Activated CD4-positive, alpha-beta memory T cell treated with anti-CD3 and anti-CD28 coated beads for 36 hours (primary cell): ENCODE data around the gene TEAD4. TPM values are rescaled to one million over a fixed set of nuclear protein-coding genes. Genes with fewer than 3 reads are reported as not detected.

Experiments used
- CTCF ChIA-PET: fragments of 350-600 bp; sonication (Branson Sonifier 250); formaldehyde crosslinking; loops from one replicate; lab custom pipeline; 2021; ENCODE audit warnings: antibody characterized with exemption, inconsistent platforms; lab: Charles Lee
- POLR2A ChIA-PET: fragments of 350-600 bp; sonication (Branson Sonifier 250); formaldehyde crosslinking; loops from one replicate; lab custom pipeline; 2021; ENCODE audit warnings: antibody characterized with exemption; lab: Charles Lee
- DNase-seq: peaks from one replicate; pipeline ENCODE4 v3.0.0-alpha.2; 2020
- H3K27ac Mint-ChIP-seq: one replicate; pipeline ENCODE4 v1.8.0; 2021; ENCODE audit warnings: mixed read lengths
- H3K27me3 Mint-ChIP-seq: one replicate; pipeline ENCODE4 v1.8.0; 2021; ENCODE audit warnings: mixed read lengths
- H3K36me3 Mint-ChIP-seq: one replicate; pipeline ENCODE4 v1.8.0; 2021; ENCODE audit warnings: mixed read lengths
- H3K4me1 Mint-ChIP-seq: one replicate; pipeline ENCODE4 v1.8.0; 2021; ENCODE audit warnings: low read depth, mixed read lengths
- H3K4me3 Mint-ChIP-seq: one replicate; pipeline ENCODE4 v1.8.0; 2021; ENCODE audit warnings: mild to moderate bottlenecking, mixed read lengths
- H3K9me3 Mint-ChIP-seq: one replicate; pipeline ENCODE4 v1.8.0; 2021; ENCODE audit warnings: mixed read lengths
- intact Hi-C: fragments of 100-400 bp; cut with micrococcal nuclease; formaldehyde crosslinking; loops from one replicate; pipeline ENCODE4 v1.15.1; 2023
- total RNA-seq, 2 experiments: library from RNA; stranded (reverse); gene quantifications; one replicate each; pipeline ENCODE4 v1.2.3, GENCODE V29; 2021

The TEAD4 gene
- total RNA-seq, result 1 to 10 TPM; 3.2 to 3.8 TPM

DNA sequence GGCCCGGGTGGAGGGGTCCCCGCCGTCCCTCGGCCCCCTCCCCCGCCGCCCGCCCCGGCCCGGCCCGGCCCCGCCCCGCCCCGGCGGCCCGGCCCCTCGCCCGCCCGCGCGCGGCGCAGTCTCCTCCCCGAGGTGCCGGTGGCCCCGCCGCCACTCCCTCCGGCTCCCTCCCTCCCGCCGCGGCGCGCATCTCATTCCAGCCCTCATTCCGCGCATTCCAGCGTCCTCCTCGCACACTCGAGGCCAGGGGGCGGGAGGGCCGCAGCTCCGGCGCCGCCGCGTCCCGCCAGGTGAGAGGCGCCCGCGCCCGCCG lies at the start of gene TEAD4:
TEAD4 (plus strand) TSS at position 206 of the 313 bp plus-strand sequence.
- ChIA-PET CTCF (no interaction called here), POLR2A (no interaction called here)
- Mint-ChIP-seq H3K36me3 (no peaks in the 10 kb centered on the region), H3K27me3 (peaks cover 47% of the 10 kb centered on the region), H3K27ac (no peak within 1 kb of the TSS), H3K4me1 (peaks cover 20% of the 10 kb centered on the region), H3K4me3 (peak within 1 kb of the TSS; percentile 77), H3K9me3 (no peaks in the 10 kb centered on the region)
- peak; percentile 20 for DNase-seq
- intact Hi-C loops, result no loop called here

DNA sequence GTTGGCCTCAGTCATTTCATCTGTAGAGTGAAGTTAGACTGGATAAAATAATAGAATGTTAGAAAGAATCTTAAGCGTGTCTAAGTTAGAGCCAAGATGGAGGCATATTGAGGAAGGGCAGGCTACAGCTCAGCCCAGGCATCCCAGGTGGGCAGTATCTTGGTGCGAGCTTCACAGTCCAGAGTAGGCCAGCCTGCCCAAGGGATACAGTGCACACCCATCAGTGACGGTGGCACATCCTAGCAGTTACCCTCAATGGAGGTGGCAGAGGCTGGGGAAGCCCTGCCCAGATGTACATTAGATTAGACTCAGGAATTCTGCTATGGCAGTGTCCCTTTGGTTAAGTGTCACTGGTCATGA lies 47.0 kb upstream of the TEAD4 start:
- CTCF ChIA-PET, result interaction anchor here (0.6 to 1.2 kb wide), 3 partner anchors 32 to 67 kb away, joined by 3 read pairs; no protein-coding TSS in a partner anchor

DNA sequence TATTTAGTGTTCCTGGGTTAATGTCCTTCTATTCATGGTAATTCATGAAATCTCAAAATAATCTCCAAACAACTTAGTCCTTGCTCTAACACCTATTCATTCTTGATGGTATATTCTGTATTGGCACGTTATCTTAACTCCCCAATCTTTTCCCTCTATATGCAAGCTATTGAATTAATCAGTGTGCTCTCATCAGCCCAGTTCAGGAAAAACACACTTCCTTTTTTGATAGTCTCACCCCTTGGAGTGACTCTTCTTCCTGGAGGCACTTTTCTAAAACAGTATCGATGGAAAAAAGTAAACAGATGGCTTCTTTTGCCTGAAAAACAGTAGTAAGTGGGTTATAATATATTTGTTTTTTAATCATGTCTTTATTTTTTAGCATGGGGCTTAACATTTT lies 39.9 kb upstream of the TEAD4 start:
- Mint-ChIP-seq H3K4me1 (peaks cover 2% of the 10 kb centered on the region), H3K9me3 (no peaks in the 10 kb centered on the region), H3K27ac (no peak overlapping the region), H3K4me3 (no peak overlapping the region), H3K27me3 (no peaks in the 10 kb centered on the region), H3K36me3 (peaks cover 5% of the 10 kb centered on the region)
- ChIA-PET POLR2A (no interaction called here), CTCF (no interaction called here)
- intact Hi-C loops, result no loop called here
- DNase-seq, result no peak

More for the DNA sequence above, 47.0 kb upstream of the TEAD4 start:
- intact Hi-C loops, result no loop called here
- DNase-seq, result no peak
- Mint-ChIP-seq H3K4me1 (no peaks in the 10 kb centered on the region), H3K27me3 (no peaks in the 10 kb centered on the region), H3K9me3 (no peaks in the 10 kb centered on the region), H3K4me3 (no peak overlapping the region), H3K36me3 (peaks cover 8% of the 10 kb centered on the region), H3K27ac (no peak overlapping the region)
- POLR2A ChIA-PET, result no interaction called here

DNA sequence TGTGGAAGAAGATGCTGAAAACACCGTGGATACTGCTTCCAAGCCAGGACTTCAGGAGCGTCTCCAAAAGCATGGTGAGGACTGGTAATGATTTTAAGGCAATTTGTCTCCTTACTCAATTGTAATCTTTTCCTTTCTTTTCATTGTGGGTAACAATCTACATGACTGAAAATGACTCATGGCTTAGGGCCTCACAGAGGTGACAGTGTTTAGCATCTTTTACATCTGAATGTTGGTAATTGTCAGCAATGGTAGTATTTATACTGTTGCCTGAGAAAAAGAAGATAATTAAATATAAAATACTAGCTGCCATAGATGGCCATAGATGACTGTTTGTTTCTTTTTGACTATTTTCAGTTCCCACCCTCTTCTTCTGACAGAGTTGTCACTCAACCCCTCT lies 36.9 kb upstream of the TEAD4 start:
- CTCF ChIA-PET, result no interaction called here
- Mint-ChIP-seq H3K36me3 (peaks cover 3% of the 10 kb centered on the region), H3K4me1 (peaks cover 11% of the 10 kb centered on the region), H3K9me3 (no peaks in the 10 kb centered on the region), H3K27me3 (no peaks in the 10 kb centered on the region), H3K4me3 (no peak overlapping the region), H3K27ac (no peak overlapping the region)
- no peak for DNase-seq
- intact Hi-C loops, result no loop called here
- POLR2A ChIA-PET, result no interaction called here

DNA sequence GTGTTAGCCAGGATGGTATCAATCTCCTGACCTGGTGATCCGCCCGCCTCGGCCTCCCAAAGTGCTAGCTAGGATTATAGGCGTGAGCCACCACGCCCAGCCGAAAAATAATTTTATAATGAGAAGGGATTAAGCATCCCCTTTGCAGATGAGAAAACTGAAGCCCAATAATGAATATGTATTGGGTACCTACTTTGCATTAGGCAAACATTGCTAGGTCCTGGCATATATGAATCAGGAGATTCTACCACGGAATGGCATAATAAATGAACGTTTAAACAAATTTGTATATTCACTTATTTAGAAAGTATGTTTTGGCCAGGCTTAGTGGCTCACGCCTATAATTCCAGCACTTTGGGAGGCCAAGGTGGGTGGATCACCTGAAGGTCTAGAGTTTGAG lies 36.1 kb upstream of the TEAD4 start:
- H3K27ac Mint-ChIP-seq, result no peak overlapping the region
- H3K27me3 Mint-ChIP-seq, result no peaks in the 10 kb centered on the region
- H3K4me1 Mint-ChIP-seq, result peaks cover 11% of the 10 kb centered on the region
- H3K9me3 Mint-ChIP-seq, result no peaks in the 10 kb centered on the region
- no peak for DNase-seq
- CTCF ChIA-PET, result no interaction called here
- intact Hi-C loops, result no loop called here
- POLR2A ChIA-PET, result no interaction called here
- H3K4me3 Mint-ChIP-seq, result no peak overlapping the region
- peaks cover 9% of the 10 kb centered on the region for H3K36me3 Mint-ChIP-seq

DNA sequence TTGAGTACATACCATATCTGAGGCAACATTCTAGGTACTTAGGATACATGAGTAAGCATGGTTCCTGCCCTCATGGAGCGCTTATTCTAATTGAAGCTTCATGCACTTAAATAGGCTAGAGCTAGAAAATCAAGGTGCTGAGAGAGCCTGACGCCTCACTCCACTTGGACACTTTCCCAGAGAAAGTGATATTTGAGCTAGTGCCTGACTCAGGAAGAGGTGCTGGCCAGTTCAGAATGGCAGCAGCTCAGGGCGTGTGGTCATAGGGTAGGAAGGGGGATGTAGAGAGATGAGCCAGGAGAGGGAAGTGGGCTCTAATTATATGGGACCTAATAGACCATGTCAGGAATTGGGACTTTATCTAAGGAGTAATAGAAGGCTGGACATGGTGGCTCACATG lies 35.2 kb upstream of the TEAD4 start:
- peaks cover 11% of the 10 kb centered on the region for H3K4me1 Mint-ChIP-seq
- H3K9me3 Mint-ChIP-seq, result no peaks in the 10 kb centered on the region
- ChIA-PET CTCF (interaction anchor here (1.4 kb wide), 1 partner anchor 70 kb away, joined by 4 read pairs; no protein-coding TSS in a partner anchor), POLR2A (no interaction called here)
- H3K27ac Mint-ChIP-seq, result no peak overlapping the region
- intact Hi-C loops, result no loop called here
- no peak for DNase-seq
- no peak overlapping the region for H3K4me3 Mint-ChIP-seq
- peaks cover 9% of the 10 kb centered on the region for H3K36me3 Mint-ChIP-seq
- no peaks in the 10 kb centered on the region for H3K27me3 Mint-ChIP-seq

DNA sequence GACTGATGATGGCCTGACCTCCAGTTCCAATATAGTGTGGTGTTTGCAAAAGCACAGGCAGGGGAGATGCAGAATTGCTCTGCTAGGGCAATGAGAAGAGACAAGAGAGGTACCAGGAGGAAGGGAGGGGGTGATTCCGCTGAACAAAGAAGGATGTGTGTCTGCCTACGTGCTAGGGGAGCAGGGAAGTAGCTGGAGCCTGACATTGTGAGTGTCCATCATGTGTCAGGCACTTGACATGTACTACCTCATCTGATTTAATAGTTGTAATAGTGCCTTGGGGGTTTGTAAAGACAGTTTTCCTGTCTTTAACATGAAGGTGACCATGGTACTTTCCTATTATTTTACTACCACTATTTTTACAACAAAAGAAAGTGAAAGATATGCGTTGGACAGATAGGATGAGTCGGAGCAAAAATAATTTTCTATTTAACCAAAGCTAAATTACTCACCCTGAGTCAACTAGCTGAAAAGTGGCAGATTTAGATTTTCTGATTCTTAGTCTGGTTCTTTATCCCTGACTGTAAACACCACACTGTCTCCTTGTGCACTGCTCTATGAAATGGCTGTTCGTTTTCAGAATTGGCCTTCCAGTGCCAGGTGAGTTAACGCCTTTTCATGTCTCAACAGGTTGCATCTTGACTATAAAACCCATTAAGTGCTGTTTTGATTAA lies 33.7 kb upstream of the TEAD4 start:
- ChIA-PET POLR2A (no interaction called here), CTCF (interaction anchor here (0.6 to 0.7 kb wide), 2 partner anchors 10 to 41 kb away, joined by 3 to 4 read pairs; no protein-coding TSS in a partner anchor)
- DNase-seq, result no peak
- Mint-ChIP-seq H3K27me3 (no peaks in the 10 kb centered on the region), H3K36me3 (peaks cover 13% of the 10 kb centered on the region), H3K9me3 (no peaks in the 10 kb centered on the region), H3K4me1 (peaks cover 11% of the 10 kb centered on the region), H3K27ac (no peak overlapping the region), H3K4me3 (no peak overlapping the region)
- intact Hi-C loops, result loop anchor here (1.0 kb wide), 1 partner anchor 38 kb away; no protein-coding TSS in a partner anchor

DNA sequence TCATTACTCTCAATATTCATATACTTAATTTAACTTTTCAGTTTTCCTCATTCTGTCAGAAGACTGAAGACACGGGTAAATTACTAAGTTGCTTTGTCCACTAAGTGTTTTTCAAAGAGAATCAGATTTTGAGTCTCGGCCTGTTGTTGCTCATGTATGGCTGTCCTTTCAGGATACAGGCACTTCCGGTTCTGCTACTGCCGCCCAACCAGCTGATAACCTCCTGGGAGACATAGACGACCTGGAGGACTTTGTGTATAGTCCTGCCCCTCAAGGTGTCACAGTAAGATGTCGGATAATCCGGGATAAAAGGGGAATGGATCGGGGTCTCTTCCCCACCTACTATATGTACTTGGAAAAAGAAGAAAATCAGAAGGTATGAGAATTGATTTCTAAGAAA lies 28.3 kb upstream of the TEAD4 start:
- no peaks in the 10 kb centered on the region for H3K9me3 Mint-ChIP-seq
- no peak for DNase-seq
- intact Hi-C loops, result no loop called here
- H3K27ac Mint-ChIP-seq, result no peak overlapping the region
- ChIA-PET POLR2A (no interaction called here), CTCF (no interaction called here)
- no peak overlapping the region for H3K4me3 Mint-ChIP-seq
- H3K36me3 Mint-ChIP-seq, result peaks cover 20% of the 10 kb centered on the region
- H3K4me1 Mint-ChIP-seq, result peaks cover 2% of the 10 kb centered on the region
- no peaks in the 10 kb centered on the region for H3K27me3 Mint-ChIP-seq

DNA sequence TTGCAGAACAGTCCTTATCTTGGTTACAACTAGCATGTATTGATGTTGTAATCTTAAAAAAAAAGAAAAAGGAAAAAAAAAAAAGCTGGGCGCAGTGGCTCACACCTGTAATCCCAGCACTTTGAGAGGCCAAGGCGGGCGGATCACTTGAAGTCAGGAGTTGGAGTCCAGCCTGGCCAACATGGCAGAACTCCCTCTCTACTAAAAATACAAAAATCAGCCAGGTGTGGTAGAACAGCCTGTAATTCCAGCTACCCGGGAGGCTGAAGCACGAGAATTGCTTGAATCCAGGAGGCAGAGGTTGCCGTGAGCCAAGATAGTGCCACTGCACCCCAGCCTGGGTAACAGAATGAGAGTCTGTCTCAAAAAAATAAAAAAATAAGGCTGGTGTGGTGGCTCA lies 25.6 kb upstream of the TEAD4 start:
- ChIA-PET CTCF (no interaction called here), POLR2A (no interaction called here)
- H3K36me3 Mint-ChIP-seq, result peaks cover 14% of the 10 kb centered on the region
- DNase-seq, result no peak
- H3K4me3 Mint-ChIP-seq, result no peak overlapping the region
- H3K27me3 Mint-ChIP-seq, result no peaks in the 10 kb centered on the region
- H3K9me3 Mint-ChIP-seq, result no peaks in the 10 kb centered on the region
- intact Hi-C loops, result no loop called here
- no peaks in the 10 kb centered on the region for H3K4me1 Mint-ChIP-seq
- no peak overlapping the region for H3K27ac Mint-ChIP-seq

DNA sequence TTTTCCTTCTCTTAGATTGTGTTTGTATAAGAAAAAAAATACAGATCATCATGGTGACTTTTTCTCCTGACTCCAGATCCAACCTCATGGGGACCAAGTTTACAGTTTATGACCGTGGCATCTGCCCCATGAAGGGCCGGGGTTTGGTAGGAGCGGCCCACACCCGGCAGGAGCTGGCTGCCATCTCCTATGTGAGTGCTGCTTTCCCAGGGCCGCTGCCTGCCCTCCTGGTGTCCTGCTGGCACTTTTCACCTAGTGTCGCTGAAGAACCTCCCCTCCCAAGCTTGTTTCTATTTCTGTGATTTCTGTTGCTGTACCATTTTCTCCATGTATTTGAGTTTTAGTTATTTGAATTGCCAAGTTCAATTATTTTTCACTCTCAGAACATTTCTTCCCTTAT lies 24.8 kb upstream of the TEAD4 start:
- H3K36me3 Mint-ChIP-seq, result peaks cover 14% of the 10 kb centered on the region
- H3K27me3 Mint-ChIP-seq, result no peaks in the 10 kb centered on the region
- H3K27ac Mint-ChIP-seq, result no peak overlapping the region
- no peak overlapping the region for H3K4me3 Mint-ChIP-seq
- CTCF ChIA-PET, result no interaction called here
- intact Hi-C loops, result no loop called here
- H3K4me1 Mint-ChIP-seq, result no peaks in the 10 kb centered on the region
- POLR2A ChIA-PET, result no interaction called here
- H3K9me3 Mint-ChIP-seq, result no peaks in the 10 kb centered on the region
- DNase-seq, result no peak

DNA sequence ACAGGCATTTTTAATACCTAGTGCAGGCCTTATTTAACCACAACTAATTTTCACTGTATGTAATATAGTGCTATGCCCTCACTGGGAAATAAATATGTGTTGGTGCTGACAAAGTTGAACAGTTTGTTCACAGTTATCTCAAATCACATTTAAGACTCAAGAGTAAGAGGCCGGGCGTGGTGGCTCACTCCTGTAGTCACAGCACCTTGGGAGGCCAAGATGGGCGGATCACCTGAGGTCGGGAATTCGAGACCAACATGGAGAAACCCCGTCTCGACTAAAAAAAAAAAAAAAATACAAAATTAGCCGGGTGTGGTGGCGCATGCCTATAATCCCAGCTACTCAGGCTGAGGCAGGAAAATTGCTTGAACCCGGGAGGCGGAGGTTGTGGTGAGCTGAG lies 22.9 kb upstream of the TEAD4 start:
- ChIA-PET POLR2A (no interaction called here), CTCF (no interaction called here)
- H3K36me3 Mint-ChIP-seq, result peaks cover 7% of the 10 kb centered on the region

DNA sequence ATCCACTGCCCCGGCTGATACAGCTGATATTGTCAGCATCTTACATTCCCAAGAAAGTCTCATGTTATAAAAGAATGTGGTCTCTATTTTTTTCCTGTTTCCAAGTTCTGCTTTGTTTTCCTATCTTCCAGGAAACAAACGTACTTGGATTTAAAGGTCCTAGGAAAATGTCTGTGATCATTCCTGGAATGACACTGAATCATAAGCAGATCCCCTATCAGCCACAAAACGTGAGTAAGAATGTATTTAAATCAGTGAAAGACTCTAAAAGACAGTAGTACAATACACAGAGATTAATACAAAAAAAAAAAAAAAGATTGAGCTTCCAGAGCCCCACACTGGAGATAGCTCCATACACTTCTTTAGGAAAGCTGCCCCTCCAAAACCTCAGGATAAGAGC lies 21.7 kb upstream of the TEAD4 start:
- H3K4me3 Mint-ChIP-seq, result no peak overlapping the region
- no peaks in the 10 kb centered on the region for H3K9me3 Mint-ChIP-seq
- ChIA-PET CTCF (no interaction called here), POLR2A (no interaction called here)
- intact Hi-C loops, result no loop called here
- DNase-seq, result no peak
- H3K27me3 Mint-ChIP-seq, result no peaks in the 10 kb centered on the region
- H3K36me3 Mint-ChIP-seq, result peaks cover 7% of the 10 kb centered on the region
- no peaks in the 10 kb centered on the region for H3K4me1 Mint-ChIP-seq
- no peak overlapping the region for H3K27ac Mint-ChIP-seq

More for the DNA sequence above, 22.9 kb upstream of the TEAD4 start:
- no peaks in the 10 kb centered on the region for H3K9me3 Mint-ChIP-seq
- DNase-seq, result no peak
- no peaks in the 10 kb centered on the region for H3K27me3 Mint-ChIP-seq
- H3K4me1 Mint-ChIP-seq, result no peaks in the 10 kb centered on the region
- H3K4me3 Mint-ChIP-seq, result no peak overlapping the region
- intact Hi-C loops, result no loop called here
- no peak overlapping the region for H3K27ac Mint-ChIP-seq

DNA sequence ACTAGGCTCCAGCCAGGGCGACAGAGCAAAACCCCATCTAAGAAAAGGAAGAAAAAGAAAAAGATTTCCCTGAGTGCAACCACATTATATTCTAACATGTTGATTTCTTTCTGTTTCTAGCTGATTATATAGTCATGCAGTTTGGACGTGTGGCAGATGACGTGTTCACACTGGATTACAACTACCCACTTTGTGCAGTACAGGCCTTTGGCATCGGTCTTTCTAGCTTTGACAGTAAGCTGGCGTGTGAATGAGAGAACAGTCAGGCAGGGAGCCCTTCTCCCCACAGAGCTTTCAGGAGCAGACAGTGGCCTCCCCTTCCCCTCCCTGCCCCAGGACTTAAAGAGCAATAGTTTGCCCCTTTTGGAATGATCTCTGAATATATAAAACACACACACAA lies 20.0 kb upstream of the TEAD4 start:
- Mint-ChIP-seq H3K4me3 (no peak overlapping the region), H3K4me1 (no peaks in the 10 kb centered on the region), H3K36me3 (peaks cover 6% of the 10 kb centered on the region), H3K9me3 (no peaks in the 10 kb centered on the region), H3K27me3 (no peaks in the 10 kb centered on the region), H3K27ac (no peak overlapping the region)
- ChIA-PET POLR2A (no interaction called here), CTCF (no interaction called here)
- intact Hi-C loops, result no loop called here
- DNase-seq, result no peak
